ENCODE measurements around the gene RFNG.

DNA sequence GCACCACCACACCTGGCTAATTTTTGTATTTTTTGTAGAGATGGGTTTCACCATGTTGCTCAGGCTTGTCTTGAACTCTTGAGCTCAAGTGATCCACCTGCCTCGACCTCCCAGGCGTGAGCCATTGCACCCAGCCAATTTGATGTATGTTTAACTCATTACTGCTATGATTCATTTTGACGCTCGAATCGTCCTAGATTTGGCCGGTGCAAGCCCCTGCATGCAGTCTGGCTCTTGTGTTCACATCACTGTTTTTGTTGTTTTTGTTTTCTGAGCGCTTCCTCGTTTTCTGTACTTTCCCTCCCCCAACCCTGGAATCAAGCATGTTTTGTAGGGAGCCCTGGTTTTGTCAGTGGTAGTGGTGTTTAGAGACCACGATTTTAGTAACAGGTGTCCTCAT, 21.8 kb upstream of the RFNG start:
- TF ChIP-seq, protein P1, sequence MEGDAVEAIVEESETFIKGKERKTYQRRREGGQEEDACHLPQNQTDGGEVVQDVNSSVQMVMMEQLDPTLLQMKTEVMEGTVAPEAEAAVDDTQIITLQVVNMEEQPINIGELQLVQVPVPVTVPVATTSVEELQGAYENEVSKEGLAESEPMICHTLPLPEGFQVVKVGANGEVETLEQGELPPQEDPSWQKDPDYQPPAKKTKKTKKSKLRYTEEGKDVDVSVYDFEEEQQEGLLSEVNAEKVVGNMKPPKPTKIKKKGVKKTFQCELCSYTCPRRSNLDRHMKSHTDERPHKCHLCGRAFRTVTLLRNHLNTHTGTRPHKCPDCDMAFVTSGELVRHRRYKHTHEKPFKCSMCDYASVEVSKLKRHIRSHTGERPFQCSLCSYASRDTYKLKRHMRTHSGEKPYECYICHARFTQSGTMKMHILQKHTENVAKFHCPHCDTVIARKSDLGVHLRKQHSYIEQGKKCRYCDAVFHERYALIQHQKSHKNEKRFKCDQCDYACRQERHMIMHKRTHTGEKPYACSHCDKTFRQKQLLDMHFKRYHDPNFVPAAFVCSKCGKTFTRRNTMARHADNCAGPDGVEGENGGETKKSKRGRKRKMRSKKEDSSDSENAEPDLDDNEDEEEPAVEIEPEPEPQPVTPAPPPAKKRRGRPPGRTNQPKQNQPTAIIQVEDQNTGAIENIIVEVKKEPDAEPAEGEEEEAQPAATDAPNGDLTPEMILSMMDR (IDR thresholded peaks at IDR 0.05 in 2 of 3, conservative IDR thresholded peaks at IDR 0.05 in 1 of 3; ENCODE audit: borderline replicate concordance in 1 of 3, insufficient read depth in 1 of 3, low read depth in 2 of 3, low read length in 2 of 3), result no peak
- TF ChIP-seq, protein P2, sequence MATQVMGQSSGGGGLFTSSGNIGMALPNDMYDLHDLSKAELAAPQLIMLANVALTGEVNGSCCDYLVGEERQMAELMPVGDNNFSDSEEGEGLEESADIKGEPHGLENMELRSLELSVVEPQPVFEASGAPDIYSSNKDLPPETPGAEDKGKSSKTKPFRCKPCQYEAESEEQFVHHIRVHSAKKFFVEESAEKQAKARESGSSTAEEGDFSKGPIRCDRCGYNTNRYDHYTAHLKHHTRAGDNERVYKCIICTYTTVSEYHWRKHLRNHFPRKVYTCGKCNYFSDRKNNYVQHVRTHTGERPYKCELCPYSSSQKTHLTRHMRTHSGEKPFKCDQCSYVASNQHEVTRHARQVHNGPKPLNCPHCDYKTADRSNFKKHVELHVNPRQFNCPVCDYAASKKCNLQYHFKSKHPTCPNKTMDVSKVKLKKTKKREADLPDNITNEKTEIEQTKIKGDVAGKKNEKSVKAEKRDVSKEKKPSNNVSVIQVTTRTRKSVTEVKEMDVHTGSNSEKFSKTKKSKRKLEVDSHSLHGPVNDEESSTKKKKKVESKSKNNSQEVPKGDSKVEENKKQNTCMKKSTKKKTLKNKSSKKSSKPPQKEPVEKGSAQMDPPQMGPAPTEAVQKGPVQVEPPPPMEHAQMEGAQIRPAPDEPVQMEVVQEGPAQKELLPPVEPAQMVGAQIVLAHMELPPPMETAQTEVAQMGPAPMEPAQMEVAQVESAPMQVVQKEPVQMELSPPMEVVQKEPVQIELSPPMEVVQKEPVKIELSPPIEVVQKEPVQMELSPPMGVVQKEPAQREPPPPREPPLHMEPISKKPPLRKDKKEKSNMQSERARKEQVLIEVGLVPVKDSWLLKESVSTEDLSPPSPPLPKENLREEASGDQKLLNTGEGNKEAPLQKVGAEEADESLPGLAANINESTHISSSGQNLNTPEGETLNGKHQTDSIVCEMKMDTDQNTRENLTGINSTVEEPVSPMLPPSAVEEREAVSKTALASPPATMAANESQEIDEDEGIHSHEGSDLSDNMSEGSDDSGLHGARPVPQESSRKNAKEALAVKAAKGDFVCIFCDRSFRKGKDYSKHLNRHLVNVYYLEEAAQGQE (IDR thresholded peaks at IDR 0.05; ENCODE audit: low read depth), result no peak
- TF ChIP-seq, protein P3, sequence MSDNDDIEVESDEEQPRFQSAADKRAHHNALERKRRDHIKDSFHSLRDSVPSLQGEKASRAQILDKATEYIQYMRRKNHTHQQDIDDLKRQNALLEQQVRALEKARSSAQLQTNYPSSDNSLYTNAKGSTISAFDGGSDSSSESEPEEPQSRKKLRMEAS (IDR thresholded peaks at IDR 0.05), result no peak
- no peak for TF ChIP-seq JUND (IDR thresholded peaks at IDR 0.05)
- TF ChIP-seq EZH2phosphoT487 (IDR thresholded peaks at IDR 0.05; ENCODE audit: borderline replicate concordance), result no peak
- no peak for TF ChIP-seq YY1 (IDR thresholded peaks at IDR 0.05; ENCODE audit: extremely low read depth, insufficient replicate concordance, low read depth, low read length)
- no peak for TF ChIP-seq POLR2AphosphoS5 (IDR thresholded peaks at IDR 0.05; ENCODE audit: low read depth, low read length)
